ENCODE data around the gene CDH22. TPM values are rescaled to one million over a fixed set of nuclear protein-coding genes. Genes with fewer than 3 reads are reported as not detected.

Gene CDH22
- total and polyA plus RNA-seq, 10 of the 15 experiments (the other 5 are each of a cell fraction or from before 2014, with no cell fraction given): not detected

DNA sequence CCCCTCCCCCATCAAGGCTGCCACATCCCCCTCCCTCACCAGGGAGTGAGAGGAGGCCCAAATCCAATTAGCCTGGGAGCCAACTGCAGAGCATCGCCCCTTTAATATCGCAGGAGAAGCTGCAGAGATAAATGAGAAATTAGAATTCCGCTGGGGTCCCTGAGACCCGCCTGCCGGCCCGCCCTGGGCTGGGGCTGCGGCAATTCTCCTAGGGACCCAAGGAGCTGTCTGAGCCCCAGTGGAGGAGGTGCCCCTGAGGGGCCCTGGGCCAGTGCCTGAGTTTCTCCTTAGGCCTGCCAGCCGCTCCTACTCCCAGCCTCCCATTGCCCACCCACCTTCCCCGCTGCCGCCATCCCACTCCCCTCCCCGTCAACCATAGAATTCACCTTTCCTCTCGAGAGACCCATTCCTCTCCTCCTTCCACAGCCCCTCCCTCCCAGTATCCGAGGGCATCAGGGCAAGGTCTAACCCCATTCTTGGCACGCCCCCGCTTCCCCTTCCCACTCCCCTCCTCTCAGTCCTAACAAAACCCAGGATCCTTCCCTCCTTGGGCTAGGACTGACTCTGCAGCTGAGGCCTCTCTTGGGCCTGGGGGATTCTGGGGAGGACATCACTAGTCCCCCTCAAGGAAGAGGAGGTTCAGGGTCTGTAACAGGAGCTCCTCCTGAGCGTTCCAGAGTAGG, 20.0 kb upstream of the CDH22 start:
- POLR2A ChIA-PET: no interaction called here
- CTCF ChIA-PET: no interaction called here
- TF ChIP-seq ZNF217 (IDR thresholded peaks at IDR 0.05) (no peak), HCFC1 (IDR thresholded peaks at IDR 0.05; ENCODE audit: low read length) (no peak), ZBTB33 (IDR thresholded peaks at IDR 0.05) (no peak), ZZZ3 (IDR thresholded peaks at IDR 0.05; ENCODE audit: control insufficient read depth, insufficient read length, low read depth) (no peak), RFX5 (IDR thresholded peaks at IDR 0.05; ENCODE audit: low read depth, low read length) (no peak), EGR1 (IDR thresholded peaks at IDR 0.05; ENCODE audit: borderline replicate concordance in 1 of 2, low read depth in 2 of 2, low read length in 2 of 2) (no peak), RUNX3 (IDR thresholded peaks at IDR 0.05; ENCODE audit: low read length) (no peak), STAT3 (IDR thresholded peaks at IDR 0.05; ENCODE audit: low read depth, low read length) (no peak), EP300 (IDR thresholded peaks at IDR 0.05; ENCODE audit: borderline replicate concordance in 1 of 2, control insufficient read depth in 1 of 2, low read depth in 2 of 2, low read length in 2 of 2) (no peak), USF1 (IDR thresholded peaks at IDR 0.05; ENCODE audit: borderline replicate concordance, extremely low read length, insufficient read depth, low read depth, low read length) (no peak), ZNF384 (IDR thresholded peaks at IDR 0.05; ENCODE audit: borderline replicate concordance, low read depth, low read length) (no peak), MTA2 (IDR thresholded peaks at IDR 0.05; ENCODE audit: low read depth) (no peak), EED (IDR thresholded peaks at IDR 0.05; ENCODE audit: low read depth) (no peak)
- TF ChIP-seq, protein P1, sequence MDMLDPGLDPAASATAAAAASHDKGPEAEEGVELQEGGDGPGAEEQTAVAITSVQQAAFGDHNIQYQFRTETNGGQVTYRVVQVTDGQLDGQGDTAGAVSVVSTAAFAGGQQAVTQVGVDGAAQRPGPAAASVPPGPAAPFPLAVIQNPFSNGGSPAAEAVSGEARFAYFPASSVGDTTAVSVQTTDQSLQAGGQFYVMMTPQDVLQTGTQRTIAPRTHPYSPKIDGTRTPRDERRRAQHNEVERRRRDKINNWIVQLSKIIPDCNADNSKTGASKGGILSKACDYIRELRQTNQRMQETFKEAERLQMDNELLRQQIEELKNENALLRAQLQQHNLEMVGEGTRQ (IDR thresholded peaks at IDR 0.05; ENCODE audit: borderline replicate concordance, low read depth, low read length): no peak
- no peak overlapping the region for H3K4me3 ChIP-seq
- H3K9me3 ChIP-seq (replicated peaks; ENCODE audit: control insufficient read depth, insufficient read depth, low read length): no peaks in the 10 kb centered on the region
- SMC1A ChIA-PET (ENCODE audit: uncharacterized antibody, unreplicated experiment): no interaction called here
- no peak overlapping the region for H3K27ac ChIP-seq (ENCODE audit: control insufficient read depth, insufficient read depth)
- H3K4me2 ChIP-seq (ENCODE audit: control insufficient read depth, insufficient read depth): no peak overlapping the region
- DNase-seq (ENCODE audit: low read depth, low spot score): no peak
- 39% methylated on average over 12 of the region's 16 CpGs for WGBS (ENCODE audit: insufficient coverage, insufficient replicate concordance, low lambda C conversion rate, missing lambda C conversion rate)
- in situ Hi-C loops (cut with MboI) (no loop called here), intact Hi-C loops (cut with micrococcal nuclease; ENCODE audit: unreplicated experiment) (no loop called here)
- no peaks in the 10 kb centered on the region for H3K4me1 ChIP-seq (ENCODE audit: control insufficient read depth, insufficient read depth, low read length)
- H3K9ac ChIP-seq (ENCODE audit: control insufficient read depth, insufficient read depth, low read length): no peak overlapping the region
- no peak overlapping the region for H2AFZ ChIP-seq (ENCODE audit: control insufficient read depth, low read depth, low read length)
- RAD21 ChIA-PET (ENCODE audit: unreplicated experiment): no interaction called here
- peaks cover 0 to 6% of the 10 kb centered on the region in 2 experiments; a peak in 2 of 4 replicates for H3K27me3 ChIP-seq (replicated peaks in 1 of 2; ENCODE audit: control insufficient read depth in 2 of 2, insufficient read depth in 2 of 2, low read length in 1 of 2)
- H4K20me1 ChIP-seq (ENCODE audit: control insufficient read depth, insufficient read depth): no peaks in the 10 kb centered on the region
- FAIRE-seq: no peak
- no TSS peak for BruUV-seq (replicated peaks)
- no peaks in the 10 kb centered on the region for H3K79me2 ChIP-seq (ENCODE audit: control insufficient read depth, insufficient read depth, low read length)
- no peaks in the 10 kb centered on the region for H3K36me3 ChIP-seq (ENCODE audit: control insufficient read depth in 2 of 2, insufficient read depth in 2 of 2, low read length in 1 of 2)
- no peak for ATAC-seq

Data from GM12878 (cell line).